HepG2 (cell line): ENCODE data around the gene UQCRHL. TPM values are rescaled to one million over a fixed set of nuclear protein-coding genes. Genes with fewer than 3 reads are reported as not detected.
A peak's percentile ranks its signal among the peaks of the same experiment; 100 is the strongest.

Experiments
- AHR ChIP-seq: IDR thresholded peaks from 2 replicates; pipeline ENCODE4 v1.6.1; 2018; ENCODE audit warnings: missing genetic modification reagents, missing compliant biosample characterization
- ASH2L ChIP-seq: fragments of 300-600, 200-600 bp; sonication (generic); IDR thresholded peaks from 2 replicates; pipeline ENCODE4 v1.7.0; 2017; ENCODE audit warnings: low read depth, mild to moderate bottlenecking, moderate library complexity, mixed read lengths, low read length; ENCODE audit not compliant: insufficient read length
- ATRX ChIP-seq: sonication (generic); formaldehyde crosslinking; IDR thresholded peaks from 2 replicates; pipeline ENCODE4 v1.4.0; 2020; ENCODE audit warnings: missing genetic modification reagents, borderline replicate concordance
- FOXA1 ChIP-seq, 2 experiments: fragments of 450-650 bp in 1 of 2; sonication (generic) in 1 of 2; formaldehyde crosslinking in 1 of 2; IDR thresholded peaks; 2 replicates each; pipeline versions ENCODE4 v1.4.0 to v1.6.1; 2016 to 2020; ENCODE audit warnings: missing genetic modification reagents in 1 of 2
- FOXK1 ChIP-seq: sonication (generic); formaldehyde crosslinking; IDR thresholded peaks from 2 replicates; pipeline ENCODE4 v1.4.0; 2020; ENCODE audit warnings: low read depth, missing genetic modification reagents, borderline replicate concordance
- MEF2D ChIP-seq: sonication (generic); formaldehyde crosslinking; IDR thresholded peaks from 2 replicates; pipeline ENCODE4 v1.5.1; 2020; ENCODE audit warnings: mild to moderate bottlenecking, missing genetic modification reagents
- POGZ ChIP-seq: sonication (generic); formaldehyde crosslinking; IDR thresholded peaks from 2 replicates; pipeline ENCODE4 v1.4.0; 2020; ENCODE audit warnings: mild to moderate bottlenecking, missing genetic modification reagents
- RBFOX2 ChIP-seq: fragments of 200-400 bp; formaldehyde crosslinking; IDR thresholded peaks from 2 replicates; pipeline ENCODE4 v1.6.1; 2017; ENCODE audit warnings: low read depth, mild to moderate bottlenecking, low read length
- RFX1 ChIP-seq: fragments of 450-650 bp; IDR thresholded peaks from 2 replicates; pipeline ENCODE4 v1.6.1; 2017
- SMAD9 ChIP-seq: sonication (generic); formaldehyde crosslinking; IDR thresholded peaks from 2 replicates; pipeline ENCODE4 v1.5.1; 2020; ENCODE audit warnings: mild to moderate bottlenecking, missing genetic modification reagents
- SRSF4 ChIP-seq: fragments of 200-400 bp; formaldehyde crosslinking; IDR thresholded peaks from one replicate; pipeline ENCODE4 v1.6.1; 2018; ENCODE audit warnings: mild to moderate bottlenecking, low read depth, low read length, moderate library complexity; ENCODE audit not compliant: poor library complexity, severe bottlenecking
- TARDBP ChIP-seq: sonication (generic); formaldehyde crosslinking; IDR thresholded peaks from 2 replicates; pipeline ENCODE4 v1.8.0; 2022; ENCODE audit warnings: mild to moderate bottlenecking, missing genetic modification reagents
- YEATS4 ChIP-seq: sonication (generic); formaldehyde crosslinking; IDR thresholded peaks from 2 replicates; pipeline ENCODE4 v1.4.0; 2020; ENCODE audit warnings: missing genetic modification reagents, borderline replicate concordance
- ZBTB7B ChIP-seq: sonication (generic); formaldehyde crosslinking; IDR thresholded peaks from 2 replicates; pipeline ENCODE4 v1.4.0; 2020; ENCODE audit warnings: missing genetic modification reagents
- ZNF556 ChIP-seq: sonication (generic); formaldehyde crosslinking; IDR thresholded peaks from 2 replicates; pipeline ENCODE4 v1.4.0; 2020; ENCODE audit warnings: mild to moderate bottlenecking, missing genetic modification reagents, borderline replicate concordance
- ZNF781 ChIP-seq: sonication (generic); formaldehyde crosslinking; IDR thresholded peaks from 2 replicates; pipeline ENCODE4 v1.5.1; 2020; ENCODE audit warnings: borderline replicate concordance, mild to moderate bottlenecking, missing genetic modification reagents; ENCODE audit errors: not compliant biosample characterization
- polyA plus RNA-seq, 8 experiments: library from polyadenylated mRNA; depleted of rRNA in 3 of 8; stranded (reverse) in 7 of 8; unstranded in 1 of 8; fragments of >200 nt; fragmentation: Illumina TruSeq in 4 of 8; extraction: Trizol in 4 of 8; gene quantifications; 2 replicates each; pipeline versions ENCODE4 v1.2.1 to v1.2.3, GENCODE V29; 2011 to 2016; ENCODE audit warnings: low read depth in 4 of 8, missing spikeins in 1 of 8, mixed read lengths in 1 of 8; ENCODE audit not compliant: insufficient read depth in 1 of 8
- total RNA-seq, 5 experiments: library from RNA; depleted of rRNA; stranded (reverse); fragments of >200 nt; fragmentation: Illumina TruSeq; extraction: Trizol; gene quantifications; 2 replicates each; pipeline ENCODE4 v1.2.3, GENCODE V29; 2016; ENCODE audit warnings: low read depth in 1 of 5
- TF ChIP-seq, protein P1 (sequence below): sonication (generic); formaldehyde crosslinking; IDR thresholded peaks from 2 replicates; pipeline ENCODE4 v1.4.0; 2020; ENCODE audit warnings: missing genetic modification reagents
- TF ChIP-seq, protein P2 (sequence below): sonication (generic); formaldehyde crosslinking; IDR thresholded peaks from 2 replicates; pipeline ENCODE4 v1.8.1; 2023; ENCODE audit warnings: mild to moderate bottlenecking, missing genetic modification reagents
- TF ChIP-seq, protein P3 (sequence below): sonication (generic); formaldehyde crosslinking; IDR thresholded peaks from 2 replicates; pipeline ENCODE4 v1.5.0; 2020; ENCODE audit warnings: mild to moderate bottlenecking, missing genetic modification reagents, borderline replicate concordance
- TF ChIP-seq, protein P4 (sequence below): sonication (generic); formaldehyde crosslinking; IDR thresholded peaks from 2 replicates; pipeline ENCODE4 v1.4.0; 2020; ENCODE audit warnings: missing genetic modification reagents, borderline replicate concordance
- TF ChIP-seq, protein P5 (sequence below): IDR thresholded peaks from 2 replicates; pipeline ENCODE4 v1.6.1; 2016; ENCODE audit warnings: missing genetic modification reagents, missing compliant biosample characterization

Gene UQCRHL
- total and polyA plus RNA-seq, 2 of the 13 experiments (the other 11 are each of a cell fraction or from before 2014, with no cell fraction given): 1.8 to 2.3 TPM

DNA sequence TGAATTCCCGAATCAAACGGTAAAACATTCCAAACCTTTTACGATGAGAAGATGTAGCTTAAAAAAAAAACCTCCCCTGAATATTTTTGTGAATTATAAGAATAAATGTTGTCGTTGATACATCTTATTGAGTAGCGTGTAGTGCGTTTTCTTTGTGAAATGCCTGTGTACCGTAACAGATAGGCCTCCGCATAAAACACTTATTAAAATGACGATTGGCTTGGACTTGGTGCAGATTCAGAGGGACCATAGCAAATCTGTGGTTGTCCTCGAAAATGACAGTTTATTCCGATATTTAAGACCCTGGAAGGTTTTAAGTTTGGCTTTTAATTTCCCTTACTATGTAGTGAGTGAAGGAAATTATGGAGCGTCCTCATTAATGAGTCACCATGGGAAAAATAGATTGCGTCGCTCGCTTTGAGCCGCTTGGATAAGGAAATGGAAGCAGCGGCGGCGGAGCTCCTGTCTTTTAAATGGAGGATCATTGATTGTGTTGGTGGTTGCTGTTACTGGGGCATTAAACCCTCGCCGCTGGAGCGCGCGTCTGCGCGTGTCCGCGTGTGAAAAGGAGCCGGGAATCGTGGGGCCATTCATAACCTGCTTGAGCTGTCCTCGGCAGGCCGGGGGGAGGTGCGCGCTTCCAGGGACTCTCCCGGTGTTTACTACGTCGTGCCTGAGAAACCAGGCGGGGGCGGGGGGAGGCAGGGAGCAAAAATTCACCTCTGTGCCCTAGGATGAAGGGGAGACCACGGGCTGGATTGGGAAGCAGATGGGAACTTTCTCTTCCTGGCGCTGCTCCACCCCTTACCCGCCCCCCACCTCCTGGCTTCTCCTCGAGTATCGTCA, 41.7 kb upstream of the UQCRHL start (continued):
- TF ChIP-seq, protein P1, sequence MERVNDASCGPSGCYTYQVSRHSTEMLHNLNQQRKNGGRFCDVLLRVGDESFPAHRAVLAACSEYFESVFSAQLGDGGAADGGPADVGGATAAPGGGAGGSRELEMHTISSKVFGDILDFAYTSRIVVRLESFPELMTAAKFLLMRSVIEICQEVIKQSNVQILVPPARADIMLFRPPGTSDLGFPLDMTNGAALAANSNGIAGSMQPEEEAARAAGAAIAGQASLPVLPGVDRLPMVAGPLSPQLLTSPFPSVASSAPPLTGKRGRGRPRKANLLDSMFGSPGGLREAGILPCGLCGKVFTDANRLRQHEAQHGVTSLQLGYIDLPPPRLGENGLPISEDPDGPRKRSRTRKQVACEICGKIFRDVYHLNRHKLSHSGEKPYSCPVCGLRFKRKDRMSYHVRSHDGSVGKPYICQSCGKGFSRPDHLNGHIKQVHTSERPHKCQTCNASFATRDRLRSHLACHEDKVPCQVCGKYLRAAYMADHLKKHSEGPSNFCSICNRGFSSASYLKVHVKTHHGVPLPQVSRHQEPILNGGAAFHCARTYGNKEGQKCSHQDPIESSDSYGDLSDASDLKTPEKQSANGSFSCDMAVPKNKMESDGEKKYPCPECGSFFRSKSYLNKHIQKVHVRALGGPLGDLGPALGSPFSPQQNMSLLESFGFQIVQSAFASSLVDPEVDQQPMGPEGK (CRISPR knock-in tag): peak; percentile 88
- TF ChIP-seq TARDBP (CRISPR knock-in tag) (peak; percentile 64; the same call in 1 of the 2 replicates), FOXK1 (CRISPR knock-in tag) (peak; percentile 45; the same call in 1 of the 2 replicates), SMAD9 (CRISPR knock-in tag) (no peak), ATRX (CRISPR knock-in tag) (no peak), POGZ (CRISPR knock-in tag) (peak; percentile 52; the same call in 1 of the 2 replicates), ZBTB7B (CRISPR knock-in tag) (0 out of 2 replicates have a peak, but pooled peaks have one; percentile 9), ZNF556 (CRISPR knock-in tag) (0 out of 2 replicates have a peak, but pooled peaks have one; percentile 42), SRSF4 (no peak), YEATS4 (CRISPR knock-in tag) (peak; percentile 64; the same call in 1 of the 2 replicates), RBFOX2 (peak; percentile 67), ZNF781 (CRISPR knock-in tag) (peak; percentile 50), MEF2D (CRISPR knock-in tag) (peak; percentile 28; the same call in 1 of the 2 replicates), ASH2L (no peak), RFX1 (peak; percentile 10; the same call in 1 of the 2 replicates), AHR (CRISPR knock-in tag) (no peak), FOXA1 (IDR thresholded peaks at IDR 0.05) (no peak), FOXA1 (CRISPR knock-in tag; IDR thresholded peaks at IDR 0.05) (peak; percentile 52)
- TF ChIP-seq, protein P2, sequence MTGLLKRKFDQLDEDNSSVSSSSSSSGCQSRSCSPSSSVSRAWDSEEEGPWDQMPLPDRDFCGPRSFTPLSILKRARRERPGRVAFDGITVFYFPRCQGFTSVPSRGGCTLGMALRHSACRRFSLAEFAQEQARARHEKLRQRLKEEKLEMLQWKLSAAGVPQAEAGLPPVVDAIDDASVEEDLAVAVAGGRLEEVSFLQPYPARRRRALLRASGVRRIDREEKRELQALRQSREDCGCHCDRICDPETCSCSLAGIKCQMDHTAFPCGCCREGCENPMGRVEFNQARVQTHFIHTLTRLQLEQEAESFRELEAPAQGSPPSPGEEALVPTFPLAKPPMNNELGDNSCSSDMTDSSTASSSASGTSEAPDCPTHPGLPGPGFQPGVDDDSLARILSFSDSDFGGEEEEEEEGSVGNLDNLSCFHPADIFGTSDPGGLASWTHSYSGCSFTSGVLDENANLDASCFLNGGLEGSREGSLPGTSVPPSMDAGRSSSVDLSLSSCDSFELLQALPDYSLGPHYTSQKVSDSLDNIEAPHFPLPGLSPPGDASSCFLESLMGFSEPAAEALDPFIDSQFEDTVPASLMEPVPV (CRISPR knock-in tag): no peak
- TF ChIP-seq, protein P3, sequence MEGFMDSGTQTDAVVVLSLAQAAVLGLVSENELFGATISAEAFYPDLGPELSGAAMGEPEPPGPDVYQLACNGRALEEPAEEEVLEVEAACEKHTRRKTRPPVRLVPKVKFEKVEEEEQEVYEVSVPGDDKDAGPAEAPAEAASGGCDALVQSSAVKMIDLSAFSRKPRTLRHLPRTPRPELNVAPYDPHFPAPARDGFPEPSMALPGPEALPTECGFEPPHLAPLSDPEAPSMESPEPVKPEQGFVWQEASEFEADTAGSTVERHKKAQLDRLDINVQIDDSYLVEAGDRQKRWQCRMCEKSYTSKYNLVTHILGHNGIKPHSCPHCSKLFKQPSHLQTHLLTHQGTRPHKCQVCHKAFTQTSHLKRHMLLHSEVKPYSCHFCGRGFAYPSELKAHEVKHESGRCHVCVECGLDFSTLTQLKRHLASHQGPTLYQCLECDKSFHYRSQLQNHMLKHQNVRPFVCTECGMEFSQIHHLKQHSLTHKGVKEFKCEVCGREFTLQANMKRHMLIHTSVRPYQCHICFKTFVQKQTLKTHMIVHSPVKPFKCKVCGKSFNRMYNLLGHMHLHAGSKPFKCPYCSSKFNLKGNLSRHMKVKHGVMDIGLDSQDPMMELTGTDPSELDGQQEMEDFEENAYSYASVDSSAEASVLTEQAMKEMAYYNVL (CRISPR knock-in tag): 0 out of 2 replicates have a peak, but pooled peaks have one; percentile 51
- TF ChIP-seq, protein P4, sequence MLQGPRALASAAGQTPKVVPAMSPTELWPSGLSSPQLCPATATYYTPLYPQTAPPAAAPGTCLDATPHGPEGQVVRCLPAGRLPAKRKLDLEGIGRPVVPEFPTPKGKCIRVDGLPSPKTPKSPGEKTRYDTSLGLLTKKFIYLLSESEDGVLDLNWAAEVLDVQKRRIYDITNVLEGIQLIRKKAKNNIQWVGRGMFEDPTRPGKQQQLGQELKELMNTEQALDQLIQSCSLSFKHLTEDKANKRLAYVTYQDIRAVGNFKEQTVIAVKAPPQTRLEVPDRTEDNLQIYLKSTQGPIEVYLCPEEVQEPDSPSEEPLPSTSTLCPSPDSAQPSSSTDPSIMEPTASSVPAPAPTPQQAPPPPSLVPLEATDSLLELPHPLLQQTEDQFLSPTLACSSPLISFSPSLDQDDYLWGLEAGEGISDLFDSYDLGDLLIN: 0 out of 2 replicates have a peak, but pooled peaks have one; percentile 56
- TF ChIP-seq, protein P5, sequence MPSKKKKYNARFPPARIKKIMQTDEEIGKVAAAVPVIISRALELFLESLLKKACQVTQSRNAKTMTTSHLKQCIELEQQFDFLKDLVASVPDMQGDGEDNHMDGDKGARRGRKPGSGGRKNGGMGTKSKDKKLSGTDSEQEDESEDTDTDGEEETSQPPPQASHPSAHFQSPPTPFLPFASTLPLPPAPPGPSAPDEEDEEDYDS (CRISPR knock-in tag): peak; percentile 87
